HUES6 (cell line): ENCODE data around the gene DDC.

Experiments used
- H3K27ac ChIP-seq: 2 replicates; pipeline ENCODE4 v1.7.0; 2013; ENCODE audit warnings: low read depth, mild to moderate bottlenecking, low read length, inconsistent platforms
- H3K27me3 ChIP-seq: 2 replicates; pipeline ENCODE4 v1.6.1; 2013; ENCODE audit warnings: low read length; ENCODE audit not compliant: control insufficient read depth, insufficient read depth
- H3K36me3 ChIP-seq: 2 replicates; pipeline ENCODE4 v1.6.1; 2013; ENCODE audit warnings: low read length; ENCODE audit not compliant: control insufficient read depth, insufficient read depth
- H3K4me1 ChIP-seq: 2 replicates; pipeline ENCODE4 v1.6.1; 2013; ENCODE audit warnings: low read length; ENCODE audit not compliant: control insufficient read depth, insufficient read depth
- H3K4me3 ChIP-seq: 2 replicates; pipeline ENCODE4 v1.5.1; 2013; ENCODE audit warnings: low read depth, low read length
- H3K9ac ChIP-seq: one replicate; pipeline ENCODE4 v1.6.1; 2013; ENCODE audit warnings: mild to moderate bottlenecking, low read length
- H3K9me3 ChIP-seq: 2 replicates; pipeline ENCODE4 v1.6.1; 2013; ENCODE audit warnings: low read depth, low read length; ENCODE audit not compliant: control insufficient read depth, insufficient read depth

DDC gene

GRCh38 chr7:50496569-50496968 is 68.6 kb downstream of the DDC start:
- Histone ChIP-seq H3K27ac (no peak overlapping the region), H3K27me3 (no peaks in the 10 kb centered on the region), H3K4me1 (peaks cover 4% of the 10 kb centered on the region; the same call in 1 of the 2 replicates), H3K36me3 (no peaks in the 10 kb centered on the region), H3K4me3 (no peak overlapping the region), H3K9me3 (peaks cover 4% of the 10 kb centered on the region; the same call in 1 of the 2 replicates), H3K9ac (no peak overlapping the region)

GRCh38 chr7:50495746-50496145 is 69.5 kb downstream of the DDC start:
- H3K9me3 ChIP-seq = peaks cover 2% of the 10 kb centered on the region; the same call in 1 of the 2 replicates
- H3K27ac ChIP-seq = no peak overlapping the region
- H3K27me3 ChIP-seq = no peaks in the 10 kb centered on the region
- H3K9ac ChIP-seq = no peak overlapping the region
- peaks cover 4% of the 10 kb centered on the region; the same call in 1 of the 2 replicates for H3K4me1 ChIP-seq
- H3K4me3 ChIP-seq = no peak overlapping the region
- H3K36me3 ChIP-seq = no peaks in the 10 kb centered on the region

- Histone ChIP-seq H3K36me3 (no peaks in the 10 kb centered on the region), H3K9ac (no peak overlapping the region), H3K27ac (no peak overlapping the region), H3K27me3 (no peaks in the 10 kb centered on the region), H3K4me3 (no peak overlapping the region), H3K9me3 (peaks cover 19% of the 10 kb centered on the region), H3K4me1 (peaks cover 4% of the 10 kb centered on the region; the same call in 1 of the 2 replicates)
Measured at GRCh38 chr7:50492770-50493519, 72.3 kb downstream of the DDC start.

GRCh38 chr7:50491943-50492342 is 73.3 kb downstream of the DDC start:
- Histone ChIP-seq H3K9ac (no peak overlapping the region), H3K27me3 (no peaks in the 10 kb centered on the region), H3K9me3 (peaks cover 19% of the 10 kb centered on the region), H3K36me3 (no peaks in the 10 kb centered on the region), H3K4me3 (no peak overlapping the region), H3K27ac (no peak overlapping the region), H3K4me1 (peaks cover under 1% of the 10 kb centered on the region; the same call in 1 of the 2 replicates)

GRCh38 chr7:50491209-50491608 is 74.0 kb downstream of the DDC start:
- H3K9me3 ChIP-seq = peaks cover 21% of the 10 kb centered on the region
- H3K36me3 ChIP-seq = no peaks in the 10 kb centered on the region
- H3K9ac ChIP-seq = no peak overlapping the region
- no peak overlapping the region for H3K27ac ChIP-seq
- no peaks in the 10 kb centered on the region for H3K4me1 ChIP-seq
- no peak overlapping the region for H3K4me3 ChIP-seq
- no peaks in the 10 kb centered on the region for H3K27me3 ChIP-seq

- H3K27me3 ChIP-seq = no peaks in the 10 kb centered on the region
- H3K9ac ChIP-seq = no peak overlapping the region
- H3K36me3 ChIP-seq = no peaks in the 10 kb centered on the region
- no peak overlapping the region for H3K4me3 ChIP-seq
- H3K9me3 ChIP-seq = peaks cover 25% of the 10 kb centered on the region
- H3K27ac ChIP-seq = no peak overlapping the region
- no peaks in the 10 kb centered on the region for H3K4me1 ChIP-seq
Measured at GRCh38 chr7:50488379-50488778, 76.8 kb downstream of the DDC start.

- H3K9ac ChIP-seq = no peak overlapping the region
- peaks cover 25% of the 10 kb centered on the region for H3K9me3 ChIP-seq
- H3K4me1 ChIP-seq = no peaks in the 10 kb centered on the region
- H3K27ac ChIP-seq = no peak overlapping the region
- no peaks in the 10 kb centered on the region for H3K27me3 ChIP-seq
- no peak overlapping the region for H3K4me3 ChIP-seq
- no peaks in the 10 kb centered on the region for H3K36me3 ChIP-seq
Measured at GRCh38 chr7:50486512-50486911, 78.7 kb downstream of the DDC start.

GRCh38 chr7:50481867-50482266 is 83.3 kb downstream of the DDC start:
- no peak overlapping the region for H3K9ac ChIP-seq
- H3K36me3 ChIP-seq = no peaks in the 10 kb centered on the region
- no peaks in the 10 kb centered on the region for H3K4me1 ChIP-seq
- H3K27me3 ChIP-seq = no peaks in the 10 kb centered on the region
- H3K4me3 ChIP-seq = no peak overlapping the region
- H3K9me3 ChIP-seq = peaks cover 6% of the 10 kb centered on the region; the same call in 1 of the 2 replicates
- H3K27ac ChIP-seq = no peak overlapping the region

GRCh38 chr7:50480797-50481196 is 84.4 kb downstream of the DDC start:
- Histone ChIP-seq H3K36me3 (no peaks in the 10 kb centered on the region), H3K27me3 (no peaks in the 10 kb centered on the region), H3K4me1 (no peaks in the 10 kb centered on the region; the same call in 1 of the 2 replicates), H3K27ac (no peak overlapping the region), H3K9ac (no peak overlapping the region), H3K9me3 (0 out of 2 replicates have a peak, but pooled peaks cover 2% of the 10 kb centered on the region), H3K4me3 (no peak overlapping the region)

- H3K4me3 ChIP-seq = no peak overlapping the region
- H3K4me1 ChIP-seq = no peaks in the 10 kb centered on the region; the same call in 1 of the 2 replicates
- H3K36me3 ChIP-seq = no peaks in the 10 kb centered on the region
- no peak overlapping the region for H3K9ac ChIP-seq
- H3K27ac ChIP-seq = no peak overlapping the region
- H3K9me3 ChIP-seq = no peaks in the 10 kb centered on the region
- H3K27me3 ChIP-seq = no peaks in the 10 kb centered on the region
Measured at GRCh38 chr7:50479743-50480517, 85.3 kb downstream of the DDC start.

- Histone ChIP-seq H3K4me1 (no peaks in the 10 kb centered on the region; the same call in 1 of the 2 replicates), H3K27me3 (no peaks in the 10 kb centered on the region), H3K9ac (no peak overlapping the region), H3K9me3 (no peaks in the 10 kb centered on the region), H3K36me3 (no peaks in the 10 kb centered on the region), H3K4me3 (no peak overlapping the region), H3K27ac (no peak overlapping the region)
Measured at GRCh38 chr7:50477640-50478039, 87.6 kb downstream of the DDC start.
